AG04450 (cell line): ENCODE data around the gene MAGEA9. TPM values are rescaled to one million over a fixed set of nuclear protein-coding genes. Genes with fewer than 3 reads are reported as not detected.

Experiments
- CTCF ChIA-PET: fragments of 300-600, 350-600 bp; formaldehyde crosslinking; extraction: SDS; loops from one replicate; lab custom pipeline; 2022; ENCODE audit warnings: antibody characterized with exemption, inconsistent platforms; lab: Charles Lee
- POLR2A ChIA-PET: fragments of 350-600 bp; formaldehyde crosslinking; extraction: SDS; loops from one replicate; lab custom pipeline; 2021; ENCODE audit warnings: antibody characterized with exemption, inconsistent platforms; lab: Yijun Ruan, JAX
- DNase-seq: peaks from one replicate; pipeline ENCODE4 v3.0.0-alpha.2; 2011; ENCODE audit warnings: low read depth, low spot score
- H3K27ac ChIP-seq: one replicate; pipeline ENCODE4 v1.5.1; 2012; ENCODE audit warnings: low read depth, low read length, control low read depth
- H3K27me3 ChIP-seq: one replicate; pipeline ENCODE4 v1.6.0; 2012; ENCODE audit warnings: low read length; ENCODE audit not compliant: control insufficient read depth, insufficient read depth
- H3K4me3 ChIP-seq: 2 replicates; pipeline ENCODE4 v1.5.1; 2011; ENCODE audit warnings: mild to moderate bottlenecking, low read depth, low read length, control low read depth
- H3K9me3 ChIP-seq: 2 replicates; pipeline ENCODE4 v1.5.1; 2012; ENCODE audit warnings: low read length; ENCODE audit not compliant: control insufficient read depth, insufficient read depth
- polyA plus RNA-seq: library from polyadenylated mRNA; depleted of rRNA; stranded (reverse); fragments of >200 nt; gene quantifications from 2 replicates; pipeline ENCODE4 v1.2.3, GENCODE V29; 2011
- TF ChIP-seq, protein P1 (sequence below): IDR thresholded peaks from 2 replicates; pipeline ENCODE4 v1.5.1; 2011; ENCODE audit warnings: low read depth, low read length, control low read depth, inconsistent platforms

The MAGEA9 gene
- polyA plus RNA-seq, 1 experiment, result not detected

DNA sequence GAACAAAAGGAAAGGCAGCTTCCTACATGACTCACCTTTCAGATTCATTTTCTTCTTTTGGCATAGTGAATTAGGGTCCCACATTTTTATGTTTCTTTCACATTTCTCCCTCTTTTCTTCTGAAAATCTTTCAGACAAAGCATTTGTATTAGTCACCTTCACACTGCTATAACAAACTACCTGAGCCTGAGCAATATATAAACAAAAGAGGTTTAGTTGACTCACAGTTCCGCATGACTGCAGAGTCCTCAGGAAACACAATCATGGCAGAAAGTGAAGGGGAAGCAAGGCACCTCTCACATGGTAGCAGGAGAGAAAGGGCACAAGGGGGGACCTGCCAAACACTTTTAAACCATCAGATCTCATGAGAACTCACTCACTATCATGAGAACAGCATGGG is 36.9 kb downstream of the MAGEA9 start:
- no peak for DNase-seq
- H3K27me3 ChIP-seq, result no peaks in the 10 kb centered on the region
- POLR2A ChIA-PET, result no interaction called here
- H3K27ac ChIP-seq, result no peak overlapping the region
- TF ChIP-seq, protein P1, sequence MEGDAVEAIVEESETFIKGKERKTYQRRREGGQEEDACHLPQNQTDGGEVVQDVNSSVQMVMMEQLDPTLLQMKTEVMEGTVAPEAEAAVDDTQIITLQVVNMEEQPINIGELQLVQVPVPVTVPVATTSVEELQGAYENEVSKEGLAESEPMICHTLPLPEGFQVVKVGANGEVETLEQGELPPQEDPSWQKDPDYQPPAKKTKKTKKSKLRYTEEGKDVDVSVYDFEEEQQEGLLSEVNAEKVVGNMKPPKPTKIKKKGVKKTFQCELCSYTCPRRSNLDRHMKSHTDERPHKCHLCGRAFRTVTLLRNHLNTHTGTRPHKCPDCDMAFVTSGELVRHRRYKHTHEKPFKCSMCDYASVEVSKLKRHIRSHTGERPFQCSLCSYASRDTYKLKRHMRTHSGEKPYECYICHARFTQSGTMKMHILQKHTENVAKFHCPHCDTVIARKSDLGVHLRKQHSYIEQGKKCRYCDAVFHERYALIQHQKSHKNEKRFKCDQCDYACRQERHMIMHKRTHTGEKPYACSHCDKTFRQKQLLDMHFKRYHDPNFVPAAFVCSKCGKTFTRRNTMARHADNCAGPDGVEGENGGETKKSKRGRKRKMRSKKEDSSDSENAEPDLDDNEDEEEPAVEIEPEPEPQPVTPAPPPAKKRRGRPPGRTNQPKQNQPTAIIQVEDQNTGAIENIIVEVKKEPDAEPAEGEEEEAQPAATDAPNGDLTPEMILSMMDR, result no peak
- H3K4me3 ChIP-seq, result no peak overlapping the region
- H3K9me3 ChIP-seq, result no peaks in the 10 kb centered on the region
- CTCF ChIA-PET, result no interaction called here

GRCh38 chrX:149819371-149819770 is 37.6 kb downstream of the MAGEA9 start:
- no peak overlapping the region for H3K27ac ChIP-seq
- no peak for DNase-seq
- H3K9me3 ChIP-seq, result no peaks in the 10 kb centered on the region
- ChIA-PET CTCF (no interaction called here), POLR2A (no interaction called here)
- no peaks in the 10 kb centered on the region for H3K27me3 ChIP-seq
- H3K4me3 ChIP-seq, result no peak overlapping the region
- TF ChIP-seq, protein P1, result no peak

DNA sequence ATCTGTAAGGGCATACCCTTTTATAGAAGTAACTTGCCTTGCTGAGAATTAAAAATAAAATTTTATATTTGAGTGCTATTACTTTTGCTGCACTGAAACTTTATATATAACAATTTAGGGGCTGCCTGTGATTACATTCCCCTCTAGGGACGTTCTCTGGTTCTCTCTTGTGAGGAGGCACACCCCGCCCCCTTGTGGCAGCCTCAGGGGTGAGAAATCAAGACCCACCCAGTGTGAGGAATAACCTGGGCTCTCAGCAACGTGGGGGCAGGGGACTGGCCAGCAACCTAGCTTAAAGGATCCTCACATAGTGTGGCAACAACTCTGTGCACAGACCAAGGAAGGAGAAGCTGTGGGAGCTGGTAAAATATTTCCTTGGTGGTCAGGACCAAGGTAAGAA is 43.7 kb downstream of the MAGEA9 start:
- no peaks in the 10 kb centered on the region for H3K9me3 ChIP-seq
- H3K27me3 ChIP-seq, result no peaks in the 10 kb centered on the region
- DNase-seq, result no peak
- TF ChIP-seq, protein P1, result peak; percentile 41
- H3K27ac ChIP-seq, result no peak overlapping the region
- ChIA-PET CTCF (no interaction called here), POLR2A (no interaction called here)
- H3K4me3 ChIP-seq, result no peak overlapping the region

GRCh38 chrX:149827254-149827653 is 45.5 kb downstream of the MAGEA9 start:
- TF ChIP-seq, protein P1, result no peak
- H3K27me3 ChIP-seq, result no peaks in the 10 kb centered on the region

DNA sequence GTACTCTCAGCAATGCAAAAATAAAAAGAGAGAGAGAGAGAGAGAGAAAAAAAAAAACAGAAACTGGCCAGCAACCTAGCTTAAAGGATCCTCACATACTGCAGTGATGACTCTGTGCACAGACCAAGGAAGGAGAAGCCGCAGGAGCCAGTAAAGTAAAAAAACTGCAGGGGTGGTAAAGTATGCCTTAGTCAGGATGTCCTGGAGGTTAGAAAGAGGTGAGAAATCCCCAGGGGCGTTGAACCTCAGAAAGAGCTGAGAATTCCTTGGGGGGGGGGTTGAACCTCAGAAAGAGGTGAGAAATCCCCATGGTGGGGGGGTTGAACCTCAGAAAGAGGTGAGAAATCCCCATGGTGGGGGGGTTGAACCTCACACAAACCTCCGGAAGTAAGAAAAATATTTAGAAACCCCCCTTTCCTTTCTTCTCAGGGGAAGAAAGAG is 48.0 kb downstream of the MAGEA9 start:
- DNase-seq, result no peak
- no peaks in the 10 kb centered on the region for H3K9me3 ChIP-seq
- no peak overlapping the region for H3K27ac ChIP-seq
- CTCF ChIA-PET, result no interaction called here
- H3K4me3 ChIP-seq, result peak overlapping the region; percentile 51; the same call in 1 of the 2 replicates
- TF ChIP-seq, protein P1, result no peak
- no peaks in the 10 kb centered on the region for H3K27me3 ChIP-seq
- POLR2A ChIA-PET, result no interaction called here

More at GRCh38 chrX:149827254-149827653, 45.5 kb downstream of the MAGEA9 start:
- POLR2A ChIA-PET, result no interaction called here
- no peak overlapping the region for H3K4me3 ChIP-seq
- no peaks in the 10 kb centered on the region for H3K9me3 ChIP-seq
- DNase-seq, result no peak
- CTCF ChIA-PET, result no interaction called here
- H3K27ac ChIP-seq, result no peak overlapping the region
